A549 (cell line): ENCODE measurements around the gene FAM20C. TPM values are rescaled to one million over a fixed set of nuclear protein-coding genes. Genes with fewer than 3 reads are reported as not detected.

ENCODE experiments used
- ATAC-seq, 2 experiments: fragments of 200-7000 bp in 1 of 2; fragments of >200 bp in 1 of 2; cut with Nextera tagmentation in 1 of 2; cut with Tn5 transposase in 1 of 2; 3 replicates each; pipeline versions ENCODE4 v1.8.0 to v1.9.1; 2018 to 2020; ENCODE audit warnings: mild to moderate bottlenecking in 1 of 2, moderate library complexity in 1 of 2
- CTCF ChIA-PET: fragments of 300-600 bp; sonication (Branson Sonifier 250); formaldehyde crosslinking; extraction: SDS; loops from one replicate; lab custom pipeline; 2021; ENCODE audit warnings: antibody characterized with exemption, inconsistent platforms; lab: Yijun Ruan, JAX
- POLR2A ChIA-PET: fragments of 350-600 bp; formaldehyde crosslinking; extraction: SDS; loops from one replicate; lab custom pipeline; 2021; ENCODE audit warnings: antibody characterized with exemption, inconsistent platforms; lab: Yijun Ruan, JAX
- DNase-seq, 2 experiments: peaks; one replicate each; pipeline versions ENCODE4 v3.0.0 to v3.0.0-alpha.2; 2011 to 2016; ENCODE audit warnings: low read depth in 1 of 2, low spot score in 1 of 2
- FAIRE-seq: peaks from 2 replicates; lab custom pipeline; 2011; peaks lifted over from hg19 to GRCh38; lab: Jason Lieb, UNC
- H3K27ac ChIP-seq, 2 experiments: fragments of >200 bp; sonication (Bioruptor Twin); formaldehyde crosslinking; 3 replicates each; pipeline ENCODE4 v1.5.1; 2016 to 2017
- H3K4me1 ChIP-seq: fragments of >200 bp; sonication (Bioruptor Twin); formaldehyde crosslinking; 3 replicates; pipeline ENCODE4 v1.6.1; 2016
- H3K4me2 ChIP-seq: fragments of >200 bp; sonication (Bioruptor Twin); formaldehyde crosslinking; 3 replicates; pipeline ENCODE4 v1.6.1; 2016
- H3K4me3 ChIP-seq: fragments of >200 bp; sonication (Bioruptor Twin); formaldehyde crosslinking; 3 replicates; pipeline ENCODE4 v1.5.1; 2016
- H3K9me3 ChIP-seq: fragments of >200 bp; sonication (Bioruptor Twin); formaldehyde crosslinking; 3 replicates; pipeline ENCODE4 v1.6.1; 2016
- ATOH8 ChIP-seq: fragments of 250-450 bp; sonication (Bioruptor Pico); IDR thresholded peaks from 2 replicates; pipeline ENCODE4 v1.5.0; 2020; ENCODE audit warnings: low read depth, mild to moderate bottlenecking, moderate library complexity
- BCL3 ChIP-seq: fragments of >200 bp; sonication (Bioruptor Twin); formaldehyde crosslinking; IDR thresholded peaks from 3 replicates; pipeline ENCODE4 v1.6.1; 2016
- CEBPB ChIP-seq, 2 experiments: fragments of >200 bp in 1 of 2; sonication (Bioruptor Twin) in 1 of 2; formaldehyde crosslinking in 1 of 2; IDR thresholded peaks; 2 replicates each; pipeline ENCODE4 v1.6.1; 2012 to 2016
- CHD2 ChIP-seq: fragments of 150-350 bp; IDR thresholded peaks from 2 replicates; pipeline ENCODE4 v1.6.1; 2014; ENCODE audit warnings: low read length; ENCODE audit not compliant: partially characterized antibody
- EHMT2 ChIP-seq: fragments of 200-600 bp; sonication (generic); IDR thresholded peaks from 2 replicates; pipeline ENCODE4 v1.6.1; 2016; ENCODE audit warnings: antibody characterized with exemption, low read depth, mild to moderate bottlenecking, moderate library complexity
- EP300 ChIP-seq, 2 experiments: fragments of >200 bp; sonication (Bioruptor Twin); formaldehyde crosslinking; IDR thresholded peaks; 2 replicates in 1 of 2; 3 replicates in 1 of 2; pipeline ENCODE4 v1.6.1; 2016 to 2017
- ESRRA ChIP-seq: fragments of 150-350 bp; IDR thresholded peaks from 2 replicates; pipeline ENCODE4 v1.6.1; 2014; ENCODE audit warnings: mild to moderate bottlenecking, low read length, borderline replicate concordance
- FOSL2 ChIP-seq, 2 experiments: fragments of 450-650 bp in 1 of 2; fragments of >200 bp in 1 of 2; sonication (Bioruptor Twin) in 1 of 2; formaldehyde crosslinking; IDR thresholded peaks; 2 replicates each; pipeline versions ENCODE4 v1.5.0 to v1.6.1; 2016 to 2020; ENCODE audit warnings: mild to moderate bottlenecking in 1 of 2, moderate library complexity in 1 of 2
- FOXS1 ChIP-seq: fragments of 250-450 bp; sonication (Bioruptor Pico); IDR thresholded peaks from 2 replicates; pipeline ENCODE4 v1.5.0; 2020; ENCODE audit warnings: mild to moderate bottlenecking, moderate library complexity
- HES2 ChIP-seq: fragments of >200 bp; sonication (Bioruptor Twin); formaldehyde crosslinking; IDR thresholded peaks from 2 replicates; pipeline ENCODE4 v1.6.1; 2016
- HOXA7 ChIP-seq: fragments of 250-450 bp; sonication (Bioruptor Pico); IDR thresholded peaks from 2 replicates; pipeline ENCODE4 v1.5.0; 2020; ENCODE audit warnings: mild to moderate bottlenecking, moderate library complexity
- HOXB5 ChIP-seq: fragments of 250-450 bp; sonication (Bioruptor Pico); IDR thresholded peaks from 2 replicates; pipeline ENCODE4 v1.5.0; 2020; ENCODE audit warnings: mild to moderate bottlenecking, moderate library complexity
- JUN ChIP-seq, 2 experiments: fragments of >200 bp; sonication (Bioruptor Twin); formaldehyde crosslinking; IDR thresholded peaks; 2 replicates in 1 of 2; 3 replicates in 1 of 2; pipeline ENCODE4 v1.6.1; 2016 to 2017
- JUNB ChIP-seq: fragments of >200 bp; sonication (Bioruptor Twin); formaldehyde crosslinking; IDR thresholded peaks from 2 replicates; pipeline ENCODE4 v1.6.1; 2016
- MAFK ChIP-seq: fragments of 450-650 bp; IDR thresholded peaks from 2 replicates; pipeline ENCODE4 v1.6.1; 2014; ENCODE audit not compliant: partially characterized antibody
- MAX ChIP-seq: IDR thresholded peaks from 2 replicates; pipeline ENCODE4 v1.6.1; 2012
- NR3C1 ChIP-seq: fragments of >200 bp; sonication (Bioruptor Twin); formaldehyde crosslinking; IDR thresholded peaks from 3 replicates; pipeline ENCODE4 v1.6.1; 2017
- POLR2AphosphoS2 ChIP-seq: conservative IDR thresholded peaks from 2 replicates; pipeline ENCODE4 v1.6.1; 2012; ENCODE audit warnings: low read length, improper control_type of control experiment, inconsistent platforms
- RAD21 ChIP-seq, 2 experiments: fragments of >200 bp in 1 of 2; sonication (Bioruptor Twin) in 1 of 2; formaldehyde crosslinking in 1 of 2; IDR thresholded peaks in 1 of 2; conservative IDR thresholded peaks in 1 of 2; 2 replicates in 1 of 2; 3 replicates in 1 of 2; pipeline ENCODE4 v1.6.1; 2012 to 2018; ENCODE audit warnings: inconsistent platforms in 1 of 2
- RARB ChIP-seq: fragments of 250-450 bp; sonication (Bioruptor Pico); IDR thresholded peaks from 2 replicates; pipeline ENCODE4 v1.8.0; 2021; ENCODE audit warnings: mild to moderate bottlenecking, moderate library complexity
- REST ChIP-seq: fragments of 200-600 bp; sonication (generic); IDR thresholded peaks from 2 replicates; pipeline ENCODE4 v1.6.1; 2016; ENCODE audit warnings: antibody characterized with exemption, mild to moderate bottlenecking, moderate library complexity
- SMC3 ChIP-seq: fragments of >200 bp; sonication (Bioruptor Twin); formaldehyde crosslinking; IDR thresholded peaks from 3 replicates; pipeline ENCODE4 v1.6.1; 2018; ENCODE audit warnings: inconsistent platforms
- ZC3H11A ChIP-seq: fragments of 450-650 bp; IDR thresholded peaks from 2 replicates; pipeline ENCODE4 v1.6.1; 2014; ENCODE audit warnings: antibody characterized with exemption, mild to moderate bottlenecking
- ZFP36 ChIP-seq: fragments of 450-650 bp; IDR thresholded peaks from 2 replicates; pipeline ENCODE4 v1.6.1; 2014; ENCODE audit warnings: borderline replicate concordance; ENCODE audit not compliant: partially characterized antibody
- ZSCAN20 ChIP-seq: fragments of 250-450 bp; sonication (Bioruptor Pico); IDR thresholded peaks from 2 replicates; pipeline ENCODE4 v1.8.0; 2022; ENCODE audit warnings: mild to moderate bottlenecking, moderate library complexity
- WGBS: methylation state at CpG from one replicate; pipeline ENCODE4 v1.1.6; 2017; ENCODE audit errors: missing lambda C conversion rate; 5-methylcytosine and 5-hydroxymethylcytosine counted together
- polyA plus RNA-seq, 4 experiments: library from polyadenylated mRNA; depleted of rRNA in 3 of 4; stranded (reverse); fragments of >200 nt; fragmentation: RNase III in 1 of 4; extraction: RNeasy Plus Mini Kit Qiagen cat#74134 plus additional on column Dnase treatment in 1 of 4; gene quantifications; 2 replicates in 3 of 4; 3 replicates in 1 of 4; pipeline ENCODE4 v1.2.3, GENCODE V29; 2011 to 2017

The FAM20C gene
- polyA plus RNA-seq, 2 of the 4 experiments (the other 2 are of a cell fraction), result 5.6 to 20.3 TPM

- Histone ChIP-seq H3K4me2 (no peak overlapping the region), H3K9me3 (peaks cover 51% of the 10 kb centered on the region)
- WGBS, result 96% methylated on average over 30 of the region's 38 CpGs
Measured at GRCh38 chr7:256461-256940, 64.1 kb downstream of the FAM20C start.

GRCh38 chr7:256981-257646, 64.7 kb downstream of the FAM20C start:
- no peak overlapping the region for H3K27ac ChIP-seq
- DNase-seq, result no peak
- peaks cover 57% of the 10 kb centered on the region for H3K9me3 ChIP-seq
- no peak overlapping the region for H3K4me3 ChIP-seq
- CTCF ChIA-PET, result interaction anchor here (0.9 kb wide), 1 partner anchor 170 kb away, joined by 3 read pairs; no protein-coding TSS in a partner anchor
- no peaks in the 10 kb centered on the region for H3K4me1 ChIP-seq
- no peak overlapping the region for H3K4me2 ChIP-seq
- no peak for ATAC-seq
- FAIRE-seq, result no peak
- WGBS, result 91% methylated on average over 18 of the region's 29 CpGs
- TF ChIP-seq EHMT2 (no peak), REST (no peak), HES2 (no peak), ATOH8 (CRISPR knock-in tag) (no peak), HOXB5 (CRISPR knock-in tag) (no peak), CEBPB (IDR thresholded peaks at IDR 0.05) (no peak), ZFP36 (no peak)
- POLR2A ChIA-PET, result interaction anchor here (0.5 kb wide), 1 partner anchor 653 kb away, joined by 3 read pairs; no protein-coding TSS in a partner anchor

More at GRCh38 chr7:256461-256940, 64.1 kb downstream of the FAM20C start:
- DNase-seq, result no peak
- TF ChIP-seq ZC3H11A (no peak), FOXS1 (no peak), EP300 (IDR thresholded peaks at IDR 0.05) (no peak), ESRRA (no peak), RARB (CRISPR knock-in tag) (no peak), MAX (no peak), SMC3 (no peak), RAD21 (conservative IDR thresholded peaks at IDR 0.05 in 1 of 2, IDR thresholded peaks at IDR 0.05 in 1 of 2) (no peak), CEBPB (IDR thresholded peaks at IDR 0.05) (no peak), MAFK (no peak), FOSL2 (IDR thresholded peaks at IDR 0.05) (no peak), FOSL2 (CRISPR knock-in tag; IDR thresholded peaks at IDR 0.05) (no peak), BCL3 (no peak), ZSCAN20 (CRISPR knock-in tag) (no peak), JUN (IDR thresholded peaks at IDR 0.05) (no peak), NR3C1 (no peak), CHD2 (no peak), POLR2AphosphoS2 (no peak), HOXA7 (CRISPR knock-in tag) (no peak), JUNB (no peak), REST (no peak)
- TF ChIP-seq, all 56 proteins: peak for 0
- Histone ChIP-seq H3K4me1 (no peaks in the 10 kb centered on the region), H3K27ac (no peak overlapping the region), H3K4me3 (no peak overlapping the region)
- ATAC-seq, result no peak
- ChIA-PET CTCF (interaction anchor here (0.9 kb wide), 1 partner anchor 169 kb away, joined by 3 read pairs; no protein-coding TSS in a partner anchor), POLR2A (no interaction called here)
- FAIRE-seq, result no peak
